ENCODE measurements around the gene GIPR. TPM values are rescaled to one million over a fixed set of nuclear protein-coding genes. Genes with fewer than 3 reads are reported as not detected.

Gene GIPR
- total RNA-seq, 1 donor from 2014 or later, result 3.4 TPM

- intact Hi-C loops (cut with DNase I), result no loop called here
- Histone ChIP-seq H3K36me3 (peaks cover 0 to 15% of the 10 kb centered on the region in 2 donors), H3K27ac (peak within 1 kb of the TSS; percentile 90), H3K27me3 (no peaks in the 10 kb centered on the region), H3K9me3 (no peaks in the 10 kb centered on the region), H3K4me1 (peaks cover 23% of the 10 kb centered on the region), H3K4me3 (peak within 1 kb of the TSS; percentile 68 to 72)
- TF ChIP-seq POLR2AphosphoS5 (IDR thresholded peaks at IDR 0.05; ENCODE audit: insufficient read depth in 1 of 2, low read depth in 1 of 2) (peak; percentile 79 to 88), POLR2A (IDR thresholded peaks at IDR 0.05) (peak in 1 of 2 donors; percentile 46), CTCF (IDR thresholded peaks at IDR 0.05) (no peak)
- peak in 1 of 2 donors; percentile 99 for DNase-seq (ENCODE audit: extremely low spot score in 2 of 2)
Measured at GRCh38 chr19:45692187-45693105, 24.4 kb downstream of the GIPR start, which contains the start of gene QPCTL. QPCTL (plus strand) TSS chr19:45692666; CDS start chr19:45692704, 38 bp downstream.

- no peaks in the 10 kb centered on the region for H3K9me3 ChIP-seq
- peaks cover 0 to 7% of the 10 kb centered on the region in 2 donors for H3K36me3 ChIP-seq
- H3K27me3 ChIP-seq, result no peaks in the 10 kb centered on the region
- H3K27ac ChIP-seq, result peak overlapping the region; percentile 90
- DNase-seq (ENCODE audit: extremely low spot score in 2 of 2), result no peak
- peak overlapping the region; percentile 68 to 72 for H3K4me3 ChIP-seq
- TF ChIP-seq POLR2A (IDR thresholded peaks at IDR 0.05) (no peak), CTCF (IDR thresholded peaks at IDR 0.05) (peak; percentile 49 to 75 (median 65))
- H3K4me1 ChIP-seq, result peaks cover 23% of the 10 kb centered on the region
- intact Hi-C loops (cut with DNase I), result no loop called here
Measured at GRCh38 chr19:45693106-45693788, 25.2 kb downstream of the GIPR start.

- Histone ChIP-seq H3K27ac (no peak overlapping the region), H3K27me3 (no peaks in the 10 kb centered on the region), H3K4me3 (no peak overlapping the region), H3K9me3 (no peaks in the 10 kb centered on the region), H3K36me3 (peaks cover 0 to 10% of the 10 kb centered on the region in 2 donors), H3K4me1 (no peaks in the 10 kb centered on the region)
- DNase-seq (ENCODE audit: extremely low spot score in 2 of 2), result no peak
- TF ChIP-seq CTCF (IDR thresholded peaks at IDR 0.05), result no peak
- no peak for TF ChIP-seq POLR2A (IDR thresholded peaks at IDR 0.05)
- intact Hi-C loops (cut with DNase I), result no loop called here
Measured at GRCh38 chr19:45701676-45702075, 33.7 kb downstream of the GIPR start.

- Histone ChIP-seq H3K4me3 (no peak overlapping the region), H3K27ac (no peak overlapping the region), H3K9me3 (no peaks in the 10 kb centered on the region), H3K36me3 (peaks cover 0 to 10% of the 10 kb centered on the region in 2 donors), H3K27me3 (no peaks in the 10 kb centered on the region), H3K4me1 (no peaks in the 10 kb centered on the region)
- DNase-seq (ENCODE audit: extremely low spot score in 2 of 2), result no peak
- TF ChIP-seq CTCF (IDR thresholded peaks at IDR 0.05) (no peak), POLR2AphosphoS5 (IDR thresholded peaks at IDR 0.05; ENCODE audit: insufficient read depth in 1 of 2, low read depth in 1 of 2) (no peak), POLR2A (IDR thresholded peaks at IDR 0.05) (no peak)
- intact Hi-C loops (cut with DNase I), result no loop called here
Measured at GRCh38 chr19:45705115-45705514, 37.1 kb downstream of the GIPR start.

All from vagina (tissue), 2 donors.